Activated T-helper 2 cell treated with anti-CD3 and anti-CD28 coated beads, Interferon-gamma antibody, Interleukin-2, Interleukin-4, amounts not matched to agents 10 μg/mL and 5 μg/mL and 100 μg/mL, durations not matched to agents 14 hours and 24 hours and 36 hours (primary cell): ENCODE measurements around the gene C1QC. TPM values are rescaled to one million over a fixed set of nuclear protein-coding genes. Genes with fewer than 3 reads are reported as not detected.

Experiments
- DNase-seq: peaks from one replicate; pipeline ENCODE4 v3.0.0; 2021; ENCODE audit warnings: low spot score
- H3K27ac Mint-ChIP-seq: one replicate; pipeline ENCODE4 v1.8.0; 2021; ENCODE audit warnings: mixed read lengths
- H3K27me3 Mint-ChIP-seq: one replicate; pipeline ENCODE4 v1.8.0; 2021; ENCODE audit warnings: low read depth, mixed read lengths
- H3K36me3 Mint-ChIP-seq: one replicate; pipeline ENCODE4 v1.8.0; 2021; ENCODE audit warnings: low read depth, mixed read lengths
- H3K4me1 Mint-ChIP-seq: one replicate; pipeline ENCODE4 v1.8.0; 2021; ENCODE audit warnings: low read depth, mixed read lengths
- H3K4me3 Mint-ChIP-seq: one replicate; pipeline ENCODE4 v1.8.0; 2021; ENCODE audit warnings: low read depth, mild to moderate bottlenecking, moderate library complexity, mixed read lengths
- H3K9me3 Mint-ChIP-seq: one replicate; pipeline ENCODE4 v1.8.0; 2021; ENCODE audit warnings: mixed read lengths
- intact Hi-C: fragments of 100-400 bp; cut with micrococcal nuclease; formaldehyde crosslinking; loops from one replicate; pipeline ENCODE4 v1.15.1; 2023
- total RNA-seq: library from RNA; stranded (reverse); gene quantifications from 2 replicates; pipeline ENCODE4 v1.2.3, GENCODE V29; 2022

The C1QC gene
- total RNA-seq, 1 donor from 2014 or later: not detected

GRCh38 chr1:22608361-22608760 is 35.1 kb upstream of the C1QC start:
- Mint-ChIP-seq H3K4me1 (no peaks in the 10 kb centered on the region), H3K27ac (no peak overlapping the region), H3K4me3 (no peak overlapping the region), H3K9me3 (no peaks in the 10 kb centered on the region), H3K27me3 (peaks cover 8% of the 10 kb centered on the region), H3K36me3 (no peaks in the 10 kb centered on the region)
- intact Hi-C loops: no loop called here
- no peak for DNase-seq

- no peak overlapping the region for H3K27ac Mint-ChIP-seq
- no peaks in the 10 kb centered on the region for H3K36me3 Mint-ChIP-seq
- intact Hi-C loops: no loop called here
- H3K9me3 Mint-ChIP-seq: no peaks in the 10 kb centered on the region
- H3K27me3 Mint-ChIP-seq: peaks cover 8% of the 10 kb centered on the region
- no peak for DNase-seq
- H3K4me1 Mint-ChIP-seq: no peaks in the 10 kb centered on the region
- H3K4me3 Mint-ChIP-seq: no peak overlapping the region
These were observed 34.1 kb upstream of the C1QC start for GRCh38 chr1:22609291-22609690.

GRCh38 chr1:22611530-22611947 is 31.9 kb upstream of the C1QC start:
- H3K27ac Mint-ChIP-seq: no peak overlapping the region
- intact Hi-C loops: no loop called here
- H3K4me3 Mint-ChIP-seq: no peak overlapping the region
- no peaks in the 10 kb centered on the region for H3K9me3 Mint-ChIP-seq
- no peaks in the 10 kb centered on the region for H3K36me3 Mint-ChIP-seq
- H3K27me3 Mint-ChIP-seq: peaks cover 7% of the 10 kb centered on the region
- no peak for DNase-seq
- H3K4me1 Mint-ChIP-seq: no peaks in the 10 kb centered on the region

GRCh38 chr1:22612671-22613571 is 30.5 kb upstream of the C1QC start:
- intact Hi-C loops: no loop called here
- H3K27ac Mint-ChIP-seq: no peak overlapping the region

GRCh38 chr1:22613572-22613918 is 29.9 kb upstream of the C1QC start:
- Mint-ChIP-seq H3K27ac (no peak overlapping the region), H3K27me3 (no peaks in the 10 kb centered on the region)
- intact Hi-C loops: no loop called here

More at GRCh38 chr1:22612671-22613571, 30.5 kb upstream of the C1QC start:
- Mint-ChIP-seq H3K4me3 (no peak overlapping the region), H3K4me1 (no peaks in the 10 kb centered on the region), H3K27me3 (peaks cover 2% of the 10 kb centered on the region), H3K9me3 (no peaks in the 10 kb centered on the region), H3K36me3 (no peaks in the 10 kb centered on the region)
- no peak for DNase-seq

GRCh38 chr1:22613951-22614350 is 29.5 kb upstream of the C1QC start:
- Mint-ChIP-seq H3K36me3 (no peaks in the 10 kb centered on the region), H3K9me3 (no peaks in the 10 kb centered on the region), H3K27ac (no peak overlapping the region), H3K4me3 (no peak overlapping the region), H3K27me3 (peaks cover 2% of the 10 kb centered on the region), H3K4me1 (no peaks in the 10 kb centered on the region)
- intact Hi-C loops: no loop called here
- DNase-seq: no peak

More at GRCh38 chr1:22613572-22613918, 29.9 kb upstream of the C1QC start:
- no peaks in the 10 kb centered on the region for H3K9me3 Mint-ChIP-seq
- H3K4me1 Mint-ChIP-seq: no peaks in the 10 kb centered on the region
- H3K36me3 Mint-ChIP-seq: no peaks in the 10 kb centered on the region
- H3K4me3 Mint-ChIP-seq: no peak overlapping the region
- no peak for DNase-seq

- intact Hi-C loops: no loop called here
- Mint-ChIP-seq H3K4me1 (peaks cover 1% of the 10 kb centered on the region), H3K27ac (no peak overlapping the region), H3K9me3 (no peaks in the 10 kb centered on the region), H3K36me3 (no peaks in the 10 kb centered on the region), H3K4me3 (no peak overlapping the region), H3K27me3 (peaks cover 2% of the 10 kb centered on the region)
- DNase-seq: no peak
These were observed 27.5 kb upstream of the C1QC start for GRCh38 chr1:22615886-22616285.

GRCh38 chr1:22616571-22616970 is 26.9 kb upstream of the C1QC start:
- Mint-ChIP-seq H3K27me3 (peaks cover 2% of the 10 kb centered on the region), H3K9me3 (no peaks in the 10 kb centered on the region)

GRCh38 chr1:22618056-22618455 is 25.4 kb upstream of the C1QC start:
- no peak overlapping the region for H3K4me3 Mint-ChIP-seq
- no peak overlapping the region for H3K27ac Mint-ChIP-seq
- H3K4me1 Mint-ChIP-seq: peaks cover 1% of the 10 kb centered on the region
- DNase-seq: no peak
- no peaks in the 10 kb centered on the region for H3K36me3 Mint-ChIP-seq
- peaks cover 2% of the 10 kb centered on the region for H3K27me3 Mint-ChIP-seq
- H3K9me3 Mint-ChIP-seq: no peaks in the 10 kb centered on the region
- intact Hi-C loops: no loop called here

More at GRCh38 chr1:22616571-22616970, 26.9 kb upstream of the C1QC start:
- DNase-seq: no peak
- Mint-ChIP-seq H3K36me3 (no peaks in the 10 kb centered on the region), H3K4me1 (peaks cover 1% of the 10 kb centered on the region), H3K27ac (no peak overlapping the region), H3K4me3 (no peak overlapping the region)
- intact Hi-C loops: no loop called here

GRCh38 chr1:22619252-22619651 is 24.2 kb upstream of the C1QC start:
- no peak for DNase-seq
- H3K27me3 Mint-ChIP-seq: peaks cover 2% of the 10 kb centered on the region
- H3K9me3 Mint-ChIP-seq: no peaks in the 10 kb centered on the region
- intact Hi-C loops: no loop called here
- no peak overlapping the region for H3K4me3 Mint-ChIP-seq
- no peak overlapping the region for H3K27ac Mint-ChIP-seq
- peaks cover 1% of the 10 kb centered on the region for H3K4me1 Mint-ChIP-seq
- H3K36me3 Mint-ChIP-seq: no peaks in the 10 kb centered on the region

GRCh38 chr1:22619798-22620197 is 23.6 kb upstream of the C1QC start:
- Mint-ChIP-seq H3K27me3 (peaks cover 2% of the 10 kb centered on the region), H3K9me3 (no peaks in the 10 kb centered on the region), H3K4me3 (no peak overlapping the region), H3K27ac (no peak overlapping the region), H3K36me3 (no peaks in the 10 kb centered on the region), H3K4me1 (peaks cover 1% of the 10 kb centered on the region)
- intact Hi-C loops: no loop called here
- DNase-seq: no peak

GRCh38 chr1:22621761-22622160 is 21.7 kb upstream of the C1QC start:
- H3K27ac Mint-ChIP-seq: no peak overlapping the region
- H3K36me3 Mint-ChIP-seq: no peaks in the 10 kb centered on the region
- intact Hi-C loops: no loop called here

GRCh38 chr1:22625262-22625925 is 18.0 kb upstream of the C1QC start:
- intact Hi-C loops: no loop called here
- no peak overlapping the region for H3K27ac Mint-ChIP-seq
- no peak for DNase-seq
- peaks cover 14% of the 10 kb centered on the region for H3K27me3 Mint-ChIP-seq
- H3K4me1 Mint-ChIP-seq: no peaks in the 10 kb centered on the region
- H3K36me3 Mint-ChIP-seq: no peaks in the 10 kb centered on the region
- no peaks in the 10 kb centered on the region for H3K9me3 Mint-ChIP-seq
- H3K4me3 Mint-ChIP-seq: no peak overlapping the region

More at GRCh38 chr1:22621761-22622160, 21.7 kb upstream of the C1QC start:
- peaks cover 1% of the 10 kb centered on the region for H3K4me1 Mint-ChIP-seq
- peaks cover 2% of the 10 kb centered on the region for H3K27me3 Mint-ChIP-seq
- H3K9me3 Mint-ChIP-seq: no peaks in the 10 kb centered on the region
- H3K4me3 Mint-ChIP-seq: no peak overlapping the region
- DNase-seq: no peak
